HG02840 (cell line): ENCODE data around the gene GINS2.

Experiments used
- ATAC-seq: cut with Tn5 transposase; IDR thresholded peaks from one replicate; pipeline ENCODE4 v1.9.1; 2021; ENCODE audit warnings: mild to moderate bottlenecking, moderate library complexity, moderate number of reproducible peaks; ENCODE audit not compliant: unreplicated experiment, low FRiP score

The GINS2 gene

GRCh38 chr16:85688586-85689284, at the start of gene GINS2:
Gene GINS2 (minus strand): TSS chr16:85688954. CDS start chr16:85688898, 56 bp downstream.
- peak; percentile 88 for ATAC-seq

GRCh38 chr16:85736921-85737320, 48.2 kb upstream of the GINS2 start:
- no peak for ATAC-seq

- ATAC-seq: no peak
Measured at GRCh38 chr16:85735946-85736345, 47.2 kb upstream of the GINS2 start.

GRCh38 chr16:85735225-85735635, 46.5 kb upstream of the GINS2 start:
- ATAC-seq: peak; percentile 84

GRCh38 chr16:85734311-85735017, 45.7 kb upstream of the GINS2 start:
- ATAC-seq: no peak

GRCh38 chr16:85733839-85734170, 45.1 kb upstream of the GINS2 start:
- no peak for ATAC-seq

- no peak for ATAC-seq
Measured at GRCh38 chr16:85733155-85733838, 44.5 kb upstream of the GINS2 start.

- ATAC-seq: no peak
Measured at GRCh38 chr16:85731179-85731578, 42.4 kb upstream of the GINS2 start.

- ATAC-seq: no peak
Measured at GRCh38 chr16:85730186-85730465, 41.4 kb upstream of the GINS2 start.

- ATAC-seq: no peak
Measured at GRCh38 chr16:85729452-85730185, 40.9 kb upstream of the GINS2 start.

GRCh38 chr16:85728879-85729278, 40.1 kb upstream of the GINS2 start:
- no peak for ATAC-seq

- no peak for ATAC-seq
Measured at GRCh38 chr16:85724936-85725335, 36.2 kb upstream of the GINS2 start.

- no peak for ATAC-seq
Measured at GRCh38 chr16:85724126-85724879, 35.5 kb upstream of the GINS2 start.

GRCh38 chr16:85722128-85722893, 33.6 kb upstream of the GINS2 start:
- no peak for ATAC-seq

GRCh38 chr16:85720302-85720637, 31.5 kb upstream of the GINS2 start:
- ATAC-seq: no peak

- ATAC-seq: no peak
Measured at GRCh38 chr16:85719605-85720301, 31.0 kb upstream of the GINS2 start.

- no peak for ATAC-seq
Measured at GRCh38 chr16:85718682-85719081, 29.9 kb upstream of the GINS2 start.

GRCh38 chr16:85718153-85718477, 29.4 kb upstream of the GINS2 start:
- no peak for ATAC-seq

GRCh38 chr16:85717393-85718152, 28.8 kb upstream of the GINS2 start:
- ATAC-seq: no peak
